ENCODE data around the gene CACNB3.

GRCh38 chr12:48774516-48774915 lies 43.8 kb upstream of the CACNB3 start:
- TF ChIP-seq CTCF (IDR thresholded peaks at IDR 0.05 in 2 of 3, conservative IDR thresholded peaks at IDR 0.05 in 1 of 3; ENCODE audit: insufficient read depth in 2 of 3, low read depth in 1 of 3, low read length in 3 of 3) (no peak), ZNF639 (CRISPR knock-in tag; conservative IDR thresholded peaks at IDR 0.05 in 1 of 2, IDR thresholded peaks at IDR 0.05 in 1 of 2) (no peak), ZNF217 (CRISPR knock-in tag; IDR thresholded peaks at IDR 0.05) (no peak), YY1 (IDR thresholded peaks at IDR 0.05; ENCODE audit: borderline replicate concordance in 1 of 3, control insufficient read depth in 1 of 3, extremely low read depth in 1 of 3, insufficient read depth in 3 of 3, insufficient read length in 1 of 3, insufficient replicate concordance in 2 of 3, low read depth in 1 of 3, low read length in 2 of 3) (no peak), PHB2 (IDR thresholded peaks at IDR 0.05; ENCODE audit: low read depth) (no peak), MAX (CRISPR knock-in tag; IDR thresholded peaks at IDR 0.05) (no peak), RAD21 (CRISPR knock-in tag; conservative IDR thresholded peaks at IDR 0.05 in 1 of 2, IDR thresholded peaks at IDR 0.05 in 1 of 2) (no peak), CHD7 (IDR thresholded peaks at IDR 0.05; ENCODE audit: low read depth, low read length) (no peak), CBX8 (IDR thresholded peaks at IDR 0.05; ENCODE audit: borderline replicate concordance, extremely low read depth, low read depth, low read length, poor library complexity, severe bottlenecking) (no peak), PCBP1 (IDR thresholded peaks at IDR 0.05; ENCODE audit: low read depth, low read length, poor library complexity, severe bottlenecking) (no peak), ZNF274 (IDR thresholded peaks at IDR 0.05; ENCODE audit: borderline replicate concordance, low read depth, low read length) (no peak), CHCHD3 (CRISPR knock-in tag; IDR thresholded peaks at IDR 0.05) (no peak)
